K562 (cell line): ENCODE measurements around the gene RNF168. TPM values are rescaled to one million over a fixed set of nuclear protein-coding genes. Genes with fewer than 3 reads are reported as not detected.

Source experiments
- ATAC-seq: fragments of 200-7000 bp; cut with Tn5 transposase; 3 replicates; pipeline ENCODE4 v1.9.1; 2020; ENCODE audit warnings: moderate library complexity
- BruUV-seq: library from RNA; stranded (reverse); fragments of 400-500 nt; replicated peaks from 2 replicates; lab custom pipeline; 2021; lab: Mats Ljungman, UMichigan
- CTCF ChIA-PET: fragments of 300-600 bp; formaldehyde crosslinking; extraction: SDS; loops from one replicate; lab custom pipeline; 2021; ENCODE audit warnings: low intra/inter-chr PET ratio; lab: Yijun Ruan, JAX
- POLR2A ChIA-PET: fragments of 300-600, 350-650 bp; sonication (Branson Sonifier 250); formaldehyde crosslinking; extraction: SDS; loops from one replicate; lab custom pipeline; 2021; ENCODE audit warnings: antibody characterized with exemption, inconsistent platforms; lab: Yijun Ruan, JAX
- DNase-seq, 4 experiments: peaks; one replicate each; pipeline versions ENCODE4 v3.0.0 to v3.0.0-alpha.2; 2011 to 2018; ENCODE audit warnings: low spot score in 3 of 4, mixed read lengths in 3 of 4; ENCODE audit errors: extremely low read depth in 1 of 4
- FAIRE-seq: peaks from 2 replicates; lab custom pipeline; 2011; peaks lifted over from hg19 to GRCh38; lab: Jason Lieb, UNC
- H2AFZ ChIP-seq: 2 replicates; pipeline ENCODE4 v1.6.0; 2011; ENCODE audit warnings: low read depth, low read length, control low read depth, inconsistent platforms
- H3K27ac ChIP-seq: fragments of 200-600 bp; 3 replicates; pipeline ENCODE4 v1.8.0; 2011; ENCODE audit warnings: low read depth, mild to moderate bottlenecking, control low read depth, inconsistent platforms, low read length, moderate library complexity, mixed read lengths; ENCODE audit errors: extremely low read depth
- H3K27me3 ChIP-seq, 2 experiments: fragments of 300-600 bp in 1 of 2; 2 replicates in 1 of 2; 3 replicates in 1 of 2; pipeline versions ENCODE4 v1.6.0 to v1.8.0; 2011; ENCODE audit warnings: inconsistent platforms in 2 of 2, low read length in 2 of 2, mild to moderate bottlenecking in 1 of 2, mixed read lengths in 1 of 2, moderate library complexity in 1 of 2; ENCODE audit not compliant: control insufficient read depth in 2 of 2, insufficient read depth in 2 of 2
- H3K36me3 ChIP-seq: fragments of 300-600 bp; 3 replicates; pipeline ENCODE4 v1.8.0; 2011; ENCODE audit warnings: mild to moderate bottlenecking, low read length, inconsistent platforms; ENCODE audit not compliant: control insufficient read depth, insufficient read depth
- H3K4me1 ChIP-seq, 2 experiments: fragments of 200-600 bp in 1 of 2; replicated peaks in 1 of 2; 2 replicates in 1 of 2; 3 replicates in 1 of 2; pipeline versions ENCODE4 v1.5.1 to v1.8.0; 2011; ENCODE audit warnings: inconsistent platforms in 2 of 2, low read length in 2 of 2, mild to moderate bottlenecking in 1 of 2, mixed read lengths in 1 of 2, moderate library complexity in 1 of 2; ENCODE audit not compliant: control insufficient read depth in 2 of 2, insufficient read depth in 2 of 2
- H3K4me2 ChIP-seq: 2 replicates; pipeline ENCODE4 v1.6.1; 2011; ENCODE audit warnings: low read length, control low read depth, inconsistent platforms, mixed read lengths; ENCODE audit not compliant: insufficient read depth
- H3K4me3 ChIP-seq: fragments of 200-600 bp; sonication (generic), shearing (Covaris generic); 2 replicates; pipeline ENCODE4 v1.5.1; 2016; ENCODE audit warnings: control low read depth, inconsistent platforms
- H3K79me2 ChIP-seq: fragments of 200-600 bp; 3 replicates; pipeline ENCODE4 v1.8.0; 2011; ENCODE audit warnings: low read length, inconsistent platforms; ENCODE audit not compliant: control insufficient read depth, insufficient read depth
- H3K9ac ChIP-seq, 2 experiments: 2 replicates each; pipeline versions ENCODE4 v1.6.0 to v1.6.1; 2011; ENCODE audit warnings: low read depth in 2 of 2, low read length in 2 of 2, control low read depth in 1 of 2, inconsistent platforms in 1 of 2, mild to moderate bottlenecking in 1 of 2, mixed read lengths in 1 of 2; ENCODE audit not compliant: insufficient read depth in 1 of 2
- H3K9me1 ChIP-seq: one replicate; pipeline ENCODE4 v1.6.0; 2011; ENCODE audit warnings: inconsistent platforms, mild to moderate bottlenecking, low read length, moderate library complexity; ENCODE audit not compliant: control insufficient read depth, insufficient read depth
- H3K9me3 ChIP-seq: replicated peaks from 2 replicates; pipeline ENCODE4 v1.5.1; 2011; ENCODE audit warnings: low read depth, low read length, inconsistent platforms; ENCODE audit not compliant: control insufficient read depth, insufficient read depth
- H4K20me1 ChIP-seq: replicated peaks from 2 replicates; pipeline ENCODE4 v1.6.1; 2011; ENCODE audit warnings: low read length, inconsistent platforms, mixed read lengths; ENCODE audit not compliant: control insufficient read depth, insufficient read depth
- BCOR ChIP-seq: fragments of 450-650 bp; IDR thresholded peaks from 2 replicates; pipeline ENCODE4 v1.6.1; 2016
- DMBX1 ChIP-seq: fragments of 250-450 bp; sonication (Bioruptor Pico); IDR thresholded peaks from 2 replicates; pipeline ENCODE4 v1.8.0; 2022; ENCODE audit warnings: inconsistent platforms, mild to moderate bottlenecking, moderate library complexity, borderline replicate concordance
- FUS ChIP-seq: fragments of 200-400 bp; formaldehyde crosslinking; optimal IDR thresholded peaks from 2 replicates; pipeline ENCODE3; 2017; ENCODE audit warnings: low read depth, low read length
- POLR2AphosphoS2 ChIP-seq: IDR thresholded peaks from 2 replicates; pipeline ENCODE4 v1.6.1; 2012; ENCODE audit warnings: low read length, improper control_type of control experiment
- RAD21 ChIP-seq, 2 experiments: fragments of 250-450 bp in 1 of 2; fragments of 450-650 bp in 1 of 2; sonication (Bioruptor Pico) in 1 of 2; formaldehyde crosslinking in 1 of 2; IDR thresholded peaks in 1 of 2; conservative IDR thresholded peaks in 1 of 2; 2 replicates each; pipeline versions ENCODE4 v1.4.0 to v1.8.0; 2020 to 2022; ENCODE audit warnings: mild to moderate bottlenecking in 2 of 2, moderate library complexity in 1 of 2
- RBM25 ChIP-seq: fragments of 200-400 bp; formaldehyde crosslinking; IDR thresholded peaks from 2 replicates; pipeline ENCODE4 v1.6.1; 2018; ENCODE audit warnings: low read length, low read depth, moderate library complexity; ENCODE audit not compliant: severe bottlenecking
- SMAD2 ChIP-seq: fragments of 150-350 bp; IDR thresholded peaks from 2 replicates; pipeline ENCODE4 v1.6.1; 2014; ENCODE audit warnings: low read depth, mild to moderate bottlenecking, low read length
- SMARCA5 ChIP-seq: fragments of 450-650 bp; IDR thresholded peaks from 2 replicates; pipeline ENCODE4 v1.6.1; 2016
- SMC3 ChIP-seq: conservative IDR thresholded peaks from 2 replicates; pipeline ENCODE4 v1.6.1; 2011; ENCODE audit warnings: low read depth, low read length, improper control_type of control experiment; ENCODE audit not compliant: insufficient read depth
- SP2 ChIP-seq: IDR thresholded peaks from 2 replicates; pipeline ENCODE4 v1.6.1; 2011; ENCODE audit warnings: mild to moderate bottlenecking, low read depth, low read length, moderate library complexity; ENCODE audit not compliant: poor library complexity, severe bottlenecking; ENCODE audit errors: extremely low read depth
- TBL1XR1 ChIP-seq, 2 experiments: IDR thresholded peaks; 2 replicates each; pipeline ENCODE4 v1.6.1; 2012; ENCODE audit warnings: improper control_type of control experiment in 2 of 2, low read length in 2 of 2, mild to moderate bottlenecking in 1 of 2
- ZNF121 ChIP-seq: sonication (generic); formaldehyde crosslinking; conservative IDR thresholded peaks from 2 replicates; pipeline ENCODE4 v1.8.0; 2022; ENCODE audit warnings: missing genetic modification reagents
- WGBS: fragments of 100-300 bp; shearing (Covaris generic); methylation state at CpG from one replicate; pipeline ENCODE4 v1.1.6; 2016; ENCODE audit warnings: low coverage, mixed read lengths; ENCODE audit not compliant: insufficient coverage; ENCODE audit errors: missing lambda C conversion rate; 5-methylcytosine and 5-hydroxymethylcytosine counted together
- in situ Hi-C: fragments of 300-500 bp; cut with MboI; formaldehyde crosslinking; loops from 4 replicates; pipeline ENCODE4 v1.15.0; 2018; ENCODE audit warnings: inconsistent platforms, mixed read lengths
- intact Hi-C: fragments of 100-400 bp; cut with micrococcal nuclease; formaldehyde crosslinking; loops from 2 replicates; pipeline ENCODE4 v1.14.2; 2022
- polyA plus RNA-seq, 8 experiments: library from polyadenylated mRNA; depleted of rRNA in 4 of 8; stranded (reverse) in 5 of 8; unstranded in 3 of 8; fragments of >200 nt; fragmentation: Nextera tagmentation in 2 of 8; fragmentation: Illumina TruSeq in 1 of 8; extraction: Ambion mirVana in 2 of 8; extraction: Trizol in 1 of 8; gene quantifications; 2 replicates each; pipeline versions ENCODE4 v1.2.1 to v1.2.3, GENCODE V29; 2011 to 2014; ENCODE audit warnings: inconsistent platforms in 1 of 8, missing spikeins in 1 of 8
- total RNA-seq, 7 experiments: library from RNA; depleted of rRNA in 6 of 7; stranded (reverse); fragments of >200 nt in 6 of 7; fragmentation: Illumina TruSeq in 2 of 7; extraction: Trizol in 2 of 7; gene quantifications; 2 replicates each; pipeline versions ENCODE4 v1.2.1 to v1.2.3, GENCODE V29; 2011 to 2021; ENCODE audit warnings: low replicate concordance in 1 of 7

Gene RNF168
- total and polyA plus RNA-seq, 9 of the 15 experiments (the other 6 are each of a cell fraction or from before 2014, with no cell fraction given), result 6.0 to 32.1 (median 16.6) TPM

- TF ChIP-seq RAD21 (CRISPR knock-in tag; conservative IDR thresholded peaks at IDR 0.05 in 1 of 2, IDR thresholded peaks at IDR 0.05 in 1 of 2), result peak; percentile 38 to 58
- no peak for TF ChIP-seq TBL1XR1 (IDR thresholded peaks at IDR 0.05; ENCODE audit: low read length in 2 of 2)
- peak; percentile 45 for TF ChIP-seq SMC3
- no peak for TF ChIP-seq POLR2AphosphoS2
- no peak for TF ChIP-seq DMBX1
These were observed 17.3 kb downstream of the RNF168 start (continued) for GRCh38 chr3:196486263-196486662.

GRCh38 chr3:196477678-196478077 lies 25.9 kb downstream of the RNF168 start:
- Histone ChIP-seq H3K9ac (no peak overlapping the region), H3K4me1 (no peaks in the 10 kb centered on the region), H3K79me2 (0 out of 3 replicates have a peak, but pooled peaks cover 3% of the 10 kb centered on the region), H3K4me2 (no peak overlapping the region), H3K9me3 (no peaks in the 10 kb centered on the region), H3K27ac (no peak overlapping the region), H3K4me3 (no peak overlapping the region), H2AFZ (no peak overlapping the region), H3K9me1 (no peaks in the 10 kb centered on the region), H4K20me1 (no peaks in the 10 kb centered on the region), H3K27me3 (no peaks in the 10 kb centered on the region), H3K36me3 (peaks cover 87% of the 10 kb centered on the region)
- ATAC-seq, result no peak
- CTCF ChIA-PET, result no interaction called here
- BruUV-seq, result no TSS peak
- POLR2A ChIA-PET, result interaction anchor here (0.6 to 1.8 kb wide), 3 partner anchors 9 to 218 kb away, joined by 3 to 8 read pairs (median 7); no protein-coding TSS in a partner anchor
- intact Hi-C loops (no loop called here), in situ Hi-C loops (no loop called here)
- TF ChIP-seq SP2, result no peak
- TF ChIP-seq SMARCA5, result 0 out of 2 replicates have a peak, but pooled peaks have one; percentile 56
- TF ChIP-seq SMAD2, result no peak
- TF ChIP-seq ZNF121 (CRISPR knock-in tag), result peak; percentile 99
- no peak for TF ChIP-seq FUS
- TF ChIP-seq BCOR, result peak; percentile 74
- peak; percentile 72 for TF ChIP-seq RBM25
- DNase-seq, result no peak
- 94% methylated on average over 4 of the region's 4 CpGs for WGBS
- no peak for FAIRE-seq
